ENCODE results near the gene GOLGA8J. TPM values are rescaled to one million over a fixed set of nuclear protein-coding genes. Genes with fewer than 3 reads are reported as not detected.

GOLGA8J gene
- polyA plus RNA-seq, 3 donors = 0.08 TPM; not detected in 2

DNA sequence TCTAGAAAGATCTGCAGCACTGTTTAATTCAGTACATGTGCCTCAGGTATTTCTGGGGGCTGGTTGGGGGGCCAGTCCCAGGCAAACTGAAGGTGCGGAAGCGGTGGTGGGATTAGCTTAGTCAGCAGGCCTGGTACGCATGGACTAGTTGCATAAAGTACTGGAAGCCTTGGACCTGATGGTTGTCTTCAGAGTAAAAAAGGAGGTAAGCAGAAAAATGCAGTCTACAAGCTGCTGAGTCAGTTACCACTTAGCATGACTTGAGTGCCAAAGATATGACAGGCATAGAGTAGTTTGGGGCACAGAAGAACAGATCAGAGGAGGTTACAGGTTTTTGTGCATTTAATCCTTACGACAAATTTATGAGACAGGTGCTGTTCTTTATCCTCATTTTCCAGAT is 19.9 kb upstream of the GOLGA8J start:
- Mint-ChIP-seq H3K36me3 (no peaks in the 10 kb centered on the region), H3K27me3 (ENCODE audit: low read depth in 3 of 3) (peaks cover 3 to 12% (median 10%) of the 10 kb centered on the region in 3 donors), H3K27ac (no peak overlapping the region), H3K4me1 (no peaks in the 10 kb centered on the region), H3K9me3 (peaks cover 0 to 2% (median 0%) of the 10 kb centered on the region in 7 donors), H3K4me3 (no peak overlapping the region)
- TF ChIP-seq, protein P1, sequence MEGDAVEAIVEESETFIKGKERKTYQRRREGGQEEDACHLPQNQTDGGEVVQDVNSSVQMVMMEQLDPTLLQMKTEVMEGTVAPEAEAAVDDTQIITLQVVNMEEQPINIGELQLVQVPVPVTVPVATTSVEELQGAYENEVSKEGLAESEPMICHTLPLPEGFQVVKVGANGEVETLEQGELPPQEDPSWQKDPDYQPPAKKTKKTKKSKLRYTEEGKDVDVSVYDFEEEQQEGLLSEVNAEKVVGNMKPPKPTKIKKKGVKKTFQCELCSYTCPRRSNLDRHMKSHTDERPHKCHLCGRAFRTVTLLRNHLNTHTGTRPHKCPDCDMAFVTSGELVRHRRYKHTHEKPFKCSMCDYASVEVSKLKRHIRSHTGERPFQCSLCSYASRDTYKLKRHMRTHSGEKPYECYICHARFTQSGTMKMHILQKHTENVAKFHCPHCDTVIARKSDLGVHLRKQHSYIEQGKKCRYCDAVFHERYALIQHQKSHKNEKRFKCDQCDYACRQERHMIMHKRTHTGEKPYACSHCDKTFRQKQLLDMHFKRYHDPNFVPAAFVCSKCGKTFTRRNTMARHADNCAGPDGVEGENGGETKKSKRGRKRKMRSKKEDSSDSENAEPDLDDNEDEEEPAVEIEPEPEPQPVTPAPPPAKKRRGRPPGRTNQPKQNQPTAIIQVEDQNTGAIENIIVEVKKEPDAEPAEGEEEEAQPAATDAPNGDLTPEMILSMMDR (IDR thresholded peaks at IDR 0.05) = no peak
- no peaks in the 10 kb centered on the region for H3K36me3 ChIP-seq (replicated peaks in 1 of 2; ENCODE audit: control insufficient read depth in 1 of 2, insufficient read depth in 2 of 2, low read length in 2 of 2)
- intact Hi-C loops (cut with micrococcal nuclease) = no loop called here
- H4K20me1 ChIP-seq (ENCODE audit: insufficient read depth, low read length) = no peaks in the 10 kb centered on the region
- WGBS (ENCODE audit: insufficient coverage) = 96% methylated on average over 4 of the region's 4 CpGs
- no peak for DNase-seq
- no peaks in the 10 kb centered on the region for H3K79me2 ChIP-seq (ENCODE audit: insufficient read depth, low read length)
- H3K9me3 ChIP-seq (replicated peaks in 1 of 2; ENCODE audit: control insufficient read depth in 1 of 2, insufficient read depth in 1 of 2, low read length in 2 of 2) = no peaks in the 10 kb centered on the region
- no peak overlapping the region for H2AFZ ChIP-seq (ENCODE audit: insufficient read depth, low read depth, low read length, poor library complexity, severe bottlenecking)
- H3K27me3 ChIP-seq (ENCODE audit: control insufficient read depth in 2 of 2, insufficient read depth in 2 of 2, low read length in 2 of 2) = no peaks in the 10 kb centered on the region
- no peak overlapping the region for H3K27ac ChIP-seq (ENCODE audit: low read depth in 1 of 2, low read length in 2 of 2)
- no peaks in the 10 kb centered on the region for H3K4me1 ChIP-seq (ENCODE audit: control insufficient read depth in 1 of 2, insufficient read depth in 2 of 2, low read length in 2 of 2)
- no peak overlapping the region for H3K9ac ChIP-seq (ENCODE audit: insufficient read depth, low read length, poor library complexity, severe bottlenecking)
- no peak overlapping the region for H3K4me2 ChIP-seq (replicated peaks; ENCODE audit: extremely low read depth, low read length, poor library complexity, severe bottlenecking)
- H3K4me3 ChIP-seq (replicated peaks in 1 of 3; ENCODE audit: low read depth in 2 of 3, low read length in 3 of 3) = no peak overlapping the region

DNA sequence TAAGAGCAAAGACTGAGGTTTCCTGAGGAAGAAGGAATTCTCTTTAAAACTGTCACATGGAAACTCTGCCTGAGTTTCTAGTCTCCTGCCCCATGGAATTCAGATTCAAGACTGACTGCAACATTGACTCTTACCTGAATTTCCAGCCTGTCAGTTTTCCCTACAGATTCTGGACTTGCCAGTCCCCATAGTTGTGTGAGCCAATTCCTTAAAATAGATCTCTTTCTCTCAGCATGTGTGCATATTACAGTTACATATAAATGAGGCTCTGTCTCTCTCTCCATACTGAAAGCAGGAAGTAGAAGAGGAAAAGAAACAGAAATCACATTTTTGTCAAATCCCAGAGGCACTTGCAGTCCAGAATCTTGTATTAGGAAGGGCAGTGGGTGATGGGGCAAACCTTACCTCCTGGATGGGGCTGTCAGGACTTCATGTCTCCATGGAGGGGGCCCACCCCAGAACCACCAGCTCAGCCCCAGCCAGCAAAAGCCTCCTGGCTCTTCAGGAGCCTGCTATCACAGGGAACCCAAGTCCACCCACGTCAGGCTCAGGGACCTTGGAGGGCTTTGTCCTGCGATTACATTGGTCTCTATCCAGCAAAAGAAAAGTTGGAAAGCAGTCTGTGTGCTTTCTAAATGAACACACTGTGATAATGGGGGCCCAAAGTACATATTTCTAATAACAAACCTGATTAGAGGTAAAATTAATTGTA is 18.8 kb upstream of the GOLGA8J start:
- no peaks in the 10 kb centered on the region for H4K20me1 ChIP-seq (ENCODE audit: insufficient read depth, low read length)
- Mint-ChIP-seq H3K9me3 (peaks cover 0 to 4% (median 0%) of the 10 kb centered on the region in 7 donors), H3K27ac (no peak overlapping the region), H3K36me3 (no peaks in the 10 kb centered on the region), H3K27me3 (ENCODE audit: low read depth in 3 of 3) (peaks cover 2 to 10% (median 7%) of the 10 kb centered on the region in 3 donors), H3K4me3 (no peak overlapping the region), H3K4me1 (no peaks in the 10 kb centered on the region)
- H3K27me3 ChIP-seq (ENCODE audit: control insufficient read depth in 2 of 2, insufficient read depth in 2 of 2, low read length in 2 of 2) = no peaks in the 10 kb centered on the region
- H3K36me3 ChIP-seq (replicated peaks in 1 of 2; ENCODE audit: control insufficient read depth in 1 of 2, insufficient read depth in 2 of 2, low read length in 2 of 2) = no peaks in the 10 kb centered on the region
- TF ChIP-seq, protein P1 (IDR thresholded peaks at IDR 0.05) = no peak
- H3K4me1 ChIP-seq (ENCODE audit: control insufficient read depth in 1 of 2, insufficient read depth in 2 of 2, low read length in 2 of 2) = no peaks in the 10 kb centered on the region
- no peak overlapping the region for H2AFZ ChIP-seq (ENCODE audit: insufficient read depth, low read depth, low read length, poor library complexity, severe bottlenecking)
- no peak overlapping the region for H3K4me3 ChIP-seq (replicated peaks in 1 of 3; ENCODE audit: low read depth in 2 of 3, low read length in 3 of 3)
- intact Hi-C loops (cut with micrococcal nuclease) = no loop called here
- no peak overlapping the region for H3K4me2 ChIP-seq (replicated peaks; ENCODE audit: extremely low read depth, low read length, poor library complexity, severe bottlenecking)
- no peak overlapping the region for H3K27ac ChIP-seq (ENCODE audit: low read depth in 1 of 2, low read length in 2 of 2)
- no peak for DNase-seq
- no peaks in the 10 kb centered on the region for H3K9me3 ChIP-seq (replicated peaks in 1 of 2; ENCODE audit: control insufficient read depth in 1 of 2, insufficient read depth in 1 of 2, low read length in 2 of 2)
- 80% methylated on average over 1 of the region's 2 CpGs for WGBS (ENCODE audit: insufficient coverage)
- no peaks in the 10 kb centered on the region for H3K79me2 ChIP-seq (ENCODE audit: insufficient read depth, low read length)
- H3K9ac ChIP-seq (ENCODE audit: insufficient read depth, low read length, poor library complexity, severe bottlenecking) = no peak overlapping the region

All from CD14-positive monocyte (primary cell).